HepG2 (cell line): ENCODE data around the gene EHBP1. TPM values are rescaled to one million over a fixed set of nuclear protein-coding genes. Genes with fewer than 3 reads are reported as not detected.

Experiments
- ARNT ChIP-seq: fragments of 450-650 bp; IDR thresholded peaks from 2 replicates; pipeline ENCODE4 v1.6.1; 2017
- ASH2L ChIP-seq: fragments of 300-600, 200-600 bp; sonication (generic); IDR thresholded peaks from 2 replicates; pipeline ENCODE4 v1.7.0; 2017; ENCODE audit warnings: low read depth, mild to moderate bottlenecking, moderate library complexity, mixed read lengths, low read length; ENCODE audit not compliant: insufficient read length
- KLF13 ChIP-seq: sonication (generic); formaldehyde crosslinking; IDR thresholded peaks from 2 replicates; pipeline ENCODE4 v1.4.0; 2020; ENCODE audit warnings: mild to moderate bottlenecking, missing genetic modification reagents
- MED1 ChIP-seq: sonication (generic); formaldehyde crosslinking; IDR thresholded peaks from 2 replicates; pipeline ENCODE4 v1.4.0; 2020; ENCODE audit warnings: missing genetic modification reagents
- MED8 ChIP-seq: sonication (generic); formaldehyde crosslinking; IDR thresholded peaks from 2 replicates; pipeline ENCODE4 v1.8.1; 2023; ENCODE audit warnings: mild to moderate bottlenecking, missing genetic modification reagents; ENCODE audit not compliant: insufficient replicate concordance
- NCOA1 ChIP-seq: sonication (generic); formaldehyde crosslinking; IDR thresholded peaks from 2 replicates; pipeline ENCODE4 v1.9.0; 2021; ENCODE audit warnings: missing genetic modification reagents
- SRY ChIP-seq: sonication (generic); formaldehyde crosslinking; IDR thresholded peaks from 2 replicates; pipeline ENCODE4 v1.8.0; 2022; ENCODE audit warnings: mild to moderate bottlenecking, missing genetic modification reagents
- U2AF1 ChIP-seq: fragments of 200-400 bp; formaldehyde crosslinking; optimal IDR thresholded peaks from 2 replicates; pipeline ENCODE3; 2017; ENCODE audit warnings: mild to moderate bottlenecking, low read depth, low read length
- XRCC5 ChIP-seq: fragments of 200-400 bp; formaldehyde crosslinking; optimal IDR thresholded peaks from 2 replicates; pipeline ENCODE3; 2017; ENCODE audit warnings: mild to moderate bottlenecking, low read length
- ZKSCAN1 ChIP-seq: fragments of 150-350 bp; IDR thresholded peaks from 2 replicates; pipeline ENCODE4 v1.6.1; 2014; ENCODE audit warnings: low read length
- ZNF138 ChIP-seq: sonication (generic); formaldehyde crosslinking; IDR thresholded peaks from 2 replicates; pipeline ENCODE4 v1.5.0; 2020; ENCODE audit warnings: mild to moderate bottlenecking, low read depth, missing genetic modification reagents
- ZNF775 ChIP-seq: sonication (generic); formaldehyde crosslinking; IDR thresholded peaks from 2 replicates; pipeline ENCODE4 v1.4.0; 2020; ENCODE audit warnings: missing genetic modification reagents, mild to moderate bottlenecking, moderate library complexity, borderline replicate concordance
- polyA plus RNA-seq, 8 experiments: library from polyadenylated mRNA; depleted of rRNA in 3 of 8; stranded (reverse) in 7 of 8; unstranded in 1 of 8; fragments of >200 nt; fragmentation: Illumina TruSeq in 4 of 8; extraction: Trizol in 4 of 8; gene quantifications; 2 replicates each; pipeline versions ENCODE4 v1.2.1 to v1.2.3, GENCODE V29; 2011 to 2016; ENCODE audit warnings: low read depth in 4 of 8, missing spikeins in 1 of 8, mixed read lengths in 1 of 8; ENCODE audit not compliant: insufficient read depth in 1 of 8
- total RNA-seq, 5 experiments: library from RNA; depleted of rRNA; stranded (reverse); fragments of >200 nt; fragmentation: Illumina TruSeq; extraction: Trizol; gene quantifications; 2 replicates each; pipeline ENCODE4 v1.2.3, GENCODE V29; 2016; ENCODE audit warnings: low read depth in 1 of 5
- TF ChIP-seq, protein P1 (sequence below): sonication (generic); formaldehyde crosslinking; conservative IDR thresholded peaks from 2 replicates; pipeline ENCODE4 v1.4.0; 2020; ENCODE audit warnings: missing genetic modification reagents
- TF ChIP-seq, protein P2 (sequence below): sonication (generic); formaldehyde crosslinking; IDR thresholded peaks from 2 replicates; pipeline ENCODE4 v1.9.0; 2021; ENCODE audit warnings: missing genetic modification reagents, borderline replicate concordance
- TF ChIP-seq, protein P3 (sequence below): sonication (generic); formaldehyde crosslinking; IDR thresholded peaks from 2 replicates; pipeline ENCODE4 v1.8.0; 2022; ENCODE audit warnings: mild to moderate bottlenecking, missing genetic modification reagents, borderline replicate concordance
- TF ChIP-seq, protein P4 (sequence below): sonication (generic); formaldehyde crosslinking; IDR thresholded peaks from 2 replicates; pipeline ENCODE4 v1.8.1; 2023; ENCODE audit warnings: mild to moderate bottlenecking, missing genetic modification reagents
- TF ChIP-seq, protein P5 (sequence below): sonication (generic); formaldehyde crosslinking; IDR thresholded peaks from 2 replicates; pipeline ENCODE4 v1.8.0; 2022; ENCODE audit warnings: missing genetic modification reagents, mild to moderate bottlenecking, moderate library complexity, borderline replicate concordance
- TF ChIP-seq, protein P6 (sequence below): sonication (generic); formaldehyde crosslinking; IDR thresholded peaks from 2 replicates; pipeline ENCODE4 v1.8.1; 2023; ENCODE audit warnings: mild to moderate bottlenecking, missing genetic modification reagents
- TF ChIP-seq, protein P7 (sequence below): IDR thresholded peaks from 2 replicates; pipeline ENCODE4 v1.6.1; 2012; ENCODE audit warnings: inconsistent platforms

EHBP1 gene
- total and polyA plus RNA-seq, 2 of the 13 experiments (the other 11 are each of a cell fraction or from before 2014, with no cell fraction given) = 93.5 to 146 TPM

DNA sequence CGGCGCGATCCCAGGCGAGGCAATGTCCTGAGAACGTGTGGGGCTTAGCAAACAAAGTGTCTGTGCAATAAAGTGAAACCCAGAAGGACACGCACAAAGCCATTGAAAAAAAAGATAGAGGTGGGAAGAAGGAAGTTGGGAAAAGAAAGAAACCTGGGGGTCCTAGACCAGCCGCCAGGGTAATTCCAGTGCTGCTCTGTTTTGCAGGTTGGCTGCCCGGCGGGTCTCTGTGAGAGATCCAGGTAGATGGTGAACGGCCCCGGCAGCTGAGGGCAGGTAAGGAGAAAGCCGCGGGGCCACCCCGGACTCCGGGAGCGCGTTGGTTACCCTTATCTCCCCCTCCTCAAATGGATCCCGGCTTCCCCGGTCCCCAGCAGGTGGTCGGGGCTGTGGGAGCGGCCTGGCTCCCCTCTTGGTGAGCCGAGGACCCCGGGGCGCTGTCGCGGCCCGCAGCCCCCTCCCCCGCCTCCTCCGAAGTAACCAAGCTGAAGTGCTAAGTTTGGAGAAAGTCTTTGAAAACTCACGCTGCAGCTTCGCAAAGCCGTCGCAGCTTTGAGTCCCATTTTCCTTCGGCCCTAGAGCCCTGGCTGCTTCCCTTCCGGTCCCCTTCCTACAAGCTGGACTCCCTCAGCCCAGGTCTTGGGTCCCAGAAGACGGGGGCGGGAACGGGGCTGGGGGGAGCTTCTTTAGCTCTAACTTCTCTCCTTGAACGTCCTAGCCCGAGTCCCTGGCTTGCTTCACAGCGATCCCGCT, 345.7 kb downstream of the EHBP1 start (continued):
- TF ChIP-seq MED1 (CRISPR knock-in tag) (0 out of 2 replicates have a peak, but pooled peaks have one; percentile 0), SRY (CRISPR knock-in tag) (peak; percentile 12; the same call in 1 of the 2 replicates), MED8 (no peak), ZNF138 (CRISPR knock-in tag) (no peak), KLF13 (CRISPR knock-in tag) (no peak), U2AF1 (peak; percentile 84), NCOA1 (CRISPR knock-in tag) (0 out of 2 replicates have a peak, but pooled peaks have one; percentile 30), ZKSCAN1 (no peak), XRCC5 (peak; percentile 43), ARNT (no peak), ZNF775 (0 out of 2 replicates have a peak, but pooled peaks have one; percentile 12), ASH2L (peak; percentile 75)
- TF ChIP-seq, protein P1, sequence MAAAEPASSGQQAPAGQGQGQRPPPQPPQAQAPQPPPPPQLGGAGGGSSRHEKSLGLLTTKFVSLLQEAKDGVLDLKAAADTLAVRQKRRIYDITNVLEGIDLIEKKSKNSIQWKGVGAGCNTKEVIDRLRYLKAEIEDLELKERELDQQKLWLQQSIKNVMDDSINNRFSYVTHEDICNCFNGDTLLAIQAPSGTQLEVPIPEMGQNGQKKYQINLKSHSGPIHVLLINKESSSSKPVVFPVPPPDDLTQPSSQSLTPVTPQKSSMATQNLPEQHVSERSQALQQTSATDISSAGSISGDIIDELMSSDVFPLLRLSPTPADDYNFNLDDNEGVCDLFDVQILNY (CRISPR knock-in tag) = no peak
- TF ChIP-seq, protein P2, sequence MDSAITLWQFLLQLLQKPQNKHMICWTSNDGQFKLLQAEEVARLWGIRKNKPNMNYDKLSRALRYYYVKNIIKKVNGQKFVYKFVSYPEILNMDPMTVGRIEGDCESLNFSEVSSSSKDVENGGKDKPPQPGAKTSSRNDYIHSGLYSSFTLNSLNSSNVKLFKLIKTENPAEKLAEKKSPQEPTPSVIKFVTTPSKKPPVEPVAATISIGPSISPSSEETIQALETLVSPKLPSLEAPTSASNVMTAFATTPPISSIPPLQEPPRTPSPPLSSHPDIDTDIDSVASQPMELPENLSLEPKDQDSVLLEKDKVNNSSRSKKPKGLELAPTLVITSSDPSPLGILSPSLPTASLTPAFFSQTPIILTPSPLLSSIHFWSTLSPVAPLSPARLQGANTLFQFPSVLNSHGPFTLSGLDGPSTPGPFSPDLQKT (CRISPR knock-in tag) = no peak
- TF ChIP-seq, protein P3, sequence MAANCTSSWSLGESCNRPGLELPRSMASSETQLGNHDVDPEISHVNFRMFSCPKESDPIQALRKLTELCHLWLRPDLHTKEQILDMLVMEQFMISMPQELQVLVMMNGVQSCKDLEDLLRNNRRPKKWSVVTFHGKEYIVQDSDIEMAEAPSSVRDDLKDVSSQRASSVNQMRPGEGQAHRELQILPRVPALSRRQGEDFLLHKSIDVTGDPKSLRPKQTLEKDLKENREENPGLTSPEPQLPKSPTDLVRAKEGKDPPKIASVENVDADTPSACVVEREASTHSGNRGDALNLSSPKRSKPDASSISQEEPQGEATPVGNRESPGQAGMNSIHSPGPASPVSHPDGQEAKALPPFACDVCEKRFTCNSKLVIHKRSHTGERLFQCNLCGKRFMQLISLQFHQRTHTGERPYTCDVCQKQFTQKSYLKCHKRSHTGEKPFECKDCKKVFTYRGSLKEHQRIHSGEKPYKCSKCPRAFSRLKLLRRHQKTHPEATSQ (CRISPR knock-in tag) = 0 out of 2 replicates have a peak, but pooled peaks have one; percentile 5
- TF ChIP-seq, protein P4, sequence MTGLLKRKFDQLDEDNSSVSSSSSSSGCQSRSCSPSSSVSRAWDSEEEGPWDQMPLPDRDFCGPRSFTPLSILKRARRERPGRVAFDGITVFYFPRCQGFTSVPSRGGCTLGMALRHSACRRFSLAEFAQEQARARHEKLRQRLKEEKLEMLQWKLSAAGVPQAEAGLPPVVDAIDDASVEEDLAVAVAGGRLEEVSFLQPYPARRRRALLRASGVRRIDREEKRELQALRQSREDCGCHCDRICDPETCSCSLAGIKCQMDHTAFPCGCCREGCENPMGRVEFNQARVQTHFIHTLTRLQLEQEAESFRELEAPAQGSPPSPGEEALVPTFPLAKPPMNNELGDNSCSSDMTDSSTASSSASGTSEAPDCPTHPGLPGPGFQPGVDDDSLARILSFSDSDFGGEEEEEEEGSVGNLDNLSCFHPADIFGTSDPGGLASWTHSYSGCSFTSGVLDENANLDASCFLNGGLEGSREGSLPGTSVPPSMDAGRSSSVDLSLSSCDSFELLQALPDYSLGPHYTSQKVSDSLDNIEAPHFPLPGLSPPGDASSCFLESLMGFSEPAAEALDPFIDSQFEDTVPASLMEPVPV (CRISPR knock-in tag) = no peak
- TF ChIP-seq, protein P5, sequence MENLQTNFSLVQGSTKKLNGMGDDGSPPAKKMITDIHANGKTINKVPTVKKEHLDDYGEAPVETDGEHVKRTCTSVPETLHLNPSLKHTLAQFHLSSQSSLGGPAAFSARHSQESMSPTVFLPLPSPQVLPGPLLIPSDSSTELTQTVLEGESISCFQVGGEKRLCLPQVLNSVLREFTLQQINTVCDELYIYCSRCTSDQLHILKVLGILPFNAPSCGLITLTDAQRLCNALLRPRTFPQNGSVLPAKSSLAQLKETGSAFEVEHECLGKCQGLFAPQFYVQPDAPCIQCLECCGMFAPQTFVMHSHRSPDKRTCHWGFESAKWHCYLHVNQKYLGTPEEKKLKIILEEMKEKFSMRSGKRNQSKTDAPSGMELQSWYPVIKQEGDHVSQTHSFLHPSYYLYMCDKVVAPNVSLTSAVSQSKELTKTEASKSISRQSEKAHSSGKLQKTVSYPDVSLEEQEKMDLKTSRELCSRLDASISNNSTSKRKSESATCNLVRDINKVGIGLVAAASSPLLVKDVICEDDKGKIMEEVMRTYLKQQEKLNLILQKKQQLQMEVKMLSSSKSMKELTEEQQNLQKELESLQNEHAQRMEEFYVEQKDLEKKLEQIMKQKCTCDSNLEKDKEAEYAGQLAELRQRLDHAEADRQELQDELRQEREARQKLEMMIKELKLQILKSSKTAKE (CRISPR knock-in tag) = 0 out of 2 replicates have a peak, but pooled peaks have one; percentile 36
- TF ChIP-seq, protein P6, sequence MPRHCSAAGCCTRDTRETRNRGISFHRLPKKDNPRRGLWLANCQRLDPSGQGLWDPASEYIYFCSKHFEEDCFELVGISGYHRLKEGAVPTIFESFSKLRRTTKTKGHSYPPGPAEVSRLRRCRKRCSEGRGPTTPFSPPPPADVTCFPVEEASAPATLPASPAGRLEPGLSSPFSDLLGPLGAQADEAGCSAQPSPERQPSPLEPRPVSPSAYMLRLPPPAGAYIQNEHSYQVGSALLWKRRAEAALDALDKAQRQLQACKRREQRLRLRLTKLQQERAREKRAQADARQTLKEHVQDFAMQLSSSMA = 0 out of 2 replicates have a peak, but pooled peaks have one; percentile 49
- TF ChIP-seq, protein P7, sequence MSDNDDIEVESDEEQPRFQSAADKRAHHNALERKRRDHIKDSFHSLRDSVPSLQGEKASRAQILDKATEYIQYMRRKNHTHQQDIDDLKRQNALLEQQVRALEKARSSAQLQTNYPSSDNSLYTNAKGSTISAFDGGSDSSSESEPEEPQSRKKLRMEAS = no peak; the same call in 1 of the 2 replicates
